ENCODE results near the gene PKIB.
A peak's percentile ranks its signal among the peaks of the same experiment; 100 is the strongest.
"Not testable (repeated sequence)": the region's sequence is repeated elsewhere in the genome, so short reads cannot be mapped to it uniquely, and the experiment has no call there.

The PKIB gene, protein sequence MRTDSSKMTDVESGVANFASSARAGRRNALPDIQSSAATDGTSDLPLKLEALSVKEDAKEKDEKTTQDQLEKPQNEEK

DNA sequence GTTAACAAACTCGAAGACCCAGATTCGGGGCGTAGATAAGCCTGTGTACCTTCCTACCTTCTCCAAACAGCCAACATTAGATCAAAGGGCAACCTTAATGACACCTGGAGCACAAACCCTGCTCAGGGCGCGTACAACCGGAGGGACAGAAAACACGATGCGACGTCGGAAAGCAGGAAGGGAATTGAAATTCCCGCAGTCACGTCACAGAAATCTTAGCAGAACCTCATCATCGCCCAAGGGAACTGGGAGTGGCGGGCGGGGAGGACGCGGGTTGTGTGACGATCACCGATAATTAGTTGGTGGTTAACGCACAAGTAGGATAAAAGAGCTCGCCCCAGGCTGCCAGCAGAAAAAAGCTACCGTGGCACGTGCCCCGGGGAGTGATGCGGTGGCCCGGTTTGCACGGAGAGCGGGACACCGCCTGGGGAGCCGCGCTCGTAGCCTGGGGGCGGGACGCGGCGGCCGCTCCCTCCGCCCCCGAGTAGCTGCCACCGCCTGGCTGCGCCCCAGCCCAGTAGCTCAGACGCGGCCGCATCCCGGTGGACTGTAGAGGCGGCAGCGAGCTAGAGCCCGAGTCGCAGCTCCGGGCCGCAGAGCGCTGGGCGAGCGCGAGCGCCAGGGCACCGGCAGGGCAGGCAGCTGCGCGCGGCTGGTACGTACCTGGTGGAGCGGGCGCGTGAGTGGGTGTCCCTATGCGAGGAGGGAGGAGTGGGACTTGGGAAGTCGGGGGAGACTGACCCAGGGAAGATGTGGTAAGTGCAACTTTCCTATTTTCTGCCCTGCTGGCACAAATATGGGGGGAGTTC, at the start of gene PKIB:
Gene PKIB, plus strand, starts transcription at position 525 of the 809 bp plus-strand sequence. CDS start 107,390 bp downstream, outside the sequence.
- DNase-seq: peak; percentile 55 to 57
- TF ChIP-seq POLR2A (IDR thresholded peaks at IDR 0.05; ENCODE audit: low read length): no peak
- TF ChIP-seq GATA1 (IDR thresholded peaks at IDR 0.05; ENCODE audit: low read depth, low read length): no peak

DNA sequence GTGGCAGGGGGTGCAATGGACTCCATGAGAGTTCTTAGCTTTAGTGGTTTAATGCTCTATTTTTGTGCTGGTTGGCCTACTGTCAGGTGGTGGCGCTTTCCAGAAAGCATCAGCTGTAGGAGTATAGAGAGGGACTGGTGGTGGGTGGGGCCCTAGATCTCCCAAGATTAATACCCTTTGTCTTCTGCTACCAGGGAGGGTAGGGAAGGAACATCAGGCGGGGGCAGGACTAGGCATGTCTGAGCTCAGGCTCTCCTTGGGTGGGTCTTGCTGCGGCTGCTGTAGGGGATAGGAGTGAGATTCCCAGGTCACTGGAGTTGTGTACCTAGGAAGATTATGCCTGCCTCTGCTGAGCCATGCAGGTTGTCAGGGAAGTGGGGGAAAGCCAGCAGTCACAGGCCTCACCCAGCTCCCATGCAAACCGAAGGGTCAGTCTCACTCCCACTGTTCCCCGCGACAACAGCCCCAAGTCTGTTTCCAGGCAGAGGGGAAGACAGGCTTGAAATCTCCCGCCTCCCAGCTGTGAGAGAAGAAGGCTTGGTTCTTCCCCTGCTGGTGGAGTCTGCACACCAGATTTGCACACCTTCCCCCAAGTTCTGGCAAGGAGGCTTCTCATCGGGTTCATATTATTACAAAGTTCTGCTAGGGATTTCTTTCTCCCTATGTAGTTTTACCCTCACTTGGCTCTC, 46.7 kb upstream of the PKIB start:
- DNase-seq: no peak
- TF ChIP-seq GATA1 (IDR thresholded peaks at IDR 0.05; ENCODE audit: low read depth, low read length) (no peak), POLR2A (IDR thresholded peaks at IDR 0.05; ENCODE audit: low read length) (no peak)

DNA sequence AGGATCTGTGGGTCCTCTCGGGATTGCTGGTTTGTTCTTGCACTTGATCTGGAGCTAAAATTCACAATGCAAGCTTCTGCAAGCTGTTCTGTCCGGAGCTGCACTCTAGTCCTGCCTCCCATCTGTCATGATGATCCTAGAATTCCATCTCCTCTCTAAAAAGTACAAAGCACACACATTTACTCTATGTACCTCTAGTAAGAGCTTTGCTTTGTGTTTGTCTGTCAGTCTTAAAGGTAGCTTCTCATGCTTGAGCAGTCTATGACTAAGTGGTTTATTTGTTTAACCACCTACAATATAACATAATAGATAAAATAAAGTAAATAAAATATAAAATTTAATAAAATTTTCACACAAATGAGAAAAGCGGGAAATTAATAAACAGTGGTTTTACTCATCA, 46.0 kb upstream of the PKIB start:
- DNase-seq: no peak
- TF ChIP-seq GATA1 (IDR thresholded peaks at IDR 0.05; ENCODE audit: low read depth, low read length) (no peak), POLR2A (IDR thresholded peaks at IDR 0.05; ENCODE audit: low read length) (no peak)

DNA sequence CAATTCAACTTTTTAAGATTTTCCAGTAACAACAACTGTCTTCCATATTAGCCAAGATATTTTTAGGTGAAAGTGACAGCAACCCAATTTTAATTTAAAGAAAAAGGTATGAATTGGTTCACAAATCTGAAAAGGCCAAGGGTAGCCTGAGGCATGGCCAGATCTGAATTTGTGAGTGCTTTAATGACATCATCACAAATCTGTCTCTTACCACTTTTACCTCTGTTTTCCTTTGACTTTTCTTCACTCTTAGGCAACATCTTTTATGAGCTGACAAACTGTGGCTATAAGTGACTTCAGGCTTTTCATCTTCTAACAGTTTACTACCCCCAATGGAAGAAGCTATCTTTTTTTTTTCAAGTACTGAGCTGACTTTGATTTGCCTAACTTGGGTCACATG, 44.5 kb upstream of the PKIB start:
- TF ChIP-seq GATA1 (IDR thresholded peaks at IDR 0.05; ENCODE audit: low read depth, low read length) (no peak), POLR2A (IDR thresholded peaks at IDR 0.05; ENCODE audit: low read length) (no peak)

DNA sequence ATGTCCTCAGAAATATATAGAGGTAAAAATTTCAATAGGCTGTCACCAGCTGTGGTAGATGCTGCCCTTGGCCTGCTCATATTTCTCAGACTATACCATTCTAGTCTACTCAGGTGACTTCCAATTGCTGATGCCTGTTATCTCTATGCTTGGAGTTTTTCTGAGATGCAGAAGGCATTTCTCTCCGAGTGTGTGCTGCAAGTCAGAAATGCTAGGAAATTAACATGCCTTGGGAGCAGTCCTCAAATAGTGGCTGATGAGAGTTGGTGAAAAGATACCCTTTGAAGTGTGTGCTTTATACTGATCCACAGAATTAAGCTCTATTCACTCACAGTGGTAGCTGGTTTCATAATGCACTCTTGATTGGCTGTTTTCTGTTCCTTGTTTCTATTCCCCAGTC, 43.2 kb upstream of the PKIB start:
- no peak for TF ChIP-seq GATA1 (IDR thresholded peaks at IDR 0.05; ENCODE audit: low read depth, low read length)
- no peak for DNase-seq

More for the DNA sequence above, 44.5 kb upstream of the PKIB start:
- DNase-seq: no peak

DNA sequence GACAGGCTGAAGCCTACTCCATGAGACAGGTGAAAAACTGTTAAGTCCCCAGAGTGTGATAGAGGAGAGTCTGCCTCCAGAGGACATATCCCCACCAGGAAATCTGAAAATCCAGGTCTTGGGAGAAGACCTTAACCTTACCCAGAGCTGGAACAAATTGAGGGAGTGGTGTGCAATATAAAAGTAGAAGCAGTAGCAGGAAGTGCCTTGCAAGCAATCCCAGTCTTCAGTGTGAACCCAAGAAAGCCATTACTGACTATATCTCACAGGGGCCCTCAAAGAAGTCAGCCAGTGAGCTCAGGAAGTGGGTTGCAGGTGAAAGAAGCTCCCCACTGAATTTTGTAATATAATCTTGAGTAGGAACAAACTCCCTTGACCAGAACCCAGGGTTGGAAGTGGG, 41.9 kb upstream of the PKIB start:
- TF ChIP-seq GATA1 (IDR thresholded peaks at IDR 0.05; ENCODE audit: low read depth, low read length) (no peak), POLR2A (IDR thresholded peaks at IDR 0.05; ENCODE audit: low read length) (no peak)

DNA sequence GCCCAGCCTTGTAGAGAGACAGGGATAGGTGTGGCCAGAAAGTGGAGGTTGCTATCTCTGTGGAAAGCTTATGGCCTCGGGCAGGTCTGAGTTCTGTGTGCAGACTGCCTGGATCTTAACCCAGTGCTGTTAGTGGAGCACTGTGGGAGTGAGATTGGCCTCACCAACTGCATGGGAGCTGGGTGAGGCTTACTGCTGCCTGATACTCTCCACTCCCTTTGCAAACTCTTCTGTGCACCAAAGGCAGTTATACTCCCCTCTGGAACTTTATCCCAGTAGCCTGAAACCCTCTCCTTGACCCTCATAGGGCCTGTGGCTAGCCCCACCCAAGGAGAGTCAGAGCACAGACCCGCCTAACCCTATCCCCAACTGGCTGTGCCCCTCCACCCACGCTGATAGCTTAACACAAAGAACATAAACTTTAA, 41.4 kb upstream of the PKIB start:
- TF ChIP-seq POLR2A (IDR thresholded peaks at IDR 0.05; ENCODE audit: low read length) (no peak), GATA1 (IDR thresholded peaks at IDR 0.05; ENCODE audit: low read depth, low read length) (no peak)
- no peak for DNase-seq

More for the DNA sequence above, 41.9 kb upstream of the PKIB start:
- no peak for DNase-seq

DNA sequence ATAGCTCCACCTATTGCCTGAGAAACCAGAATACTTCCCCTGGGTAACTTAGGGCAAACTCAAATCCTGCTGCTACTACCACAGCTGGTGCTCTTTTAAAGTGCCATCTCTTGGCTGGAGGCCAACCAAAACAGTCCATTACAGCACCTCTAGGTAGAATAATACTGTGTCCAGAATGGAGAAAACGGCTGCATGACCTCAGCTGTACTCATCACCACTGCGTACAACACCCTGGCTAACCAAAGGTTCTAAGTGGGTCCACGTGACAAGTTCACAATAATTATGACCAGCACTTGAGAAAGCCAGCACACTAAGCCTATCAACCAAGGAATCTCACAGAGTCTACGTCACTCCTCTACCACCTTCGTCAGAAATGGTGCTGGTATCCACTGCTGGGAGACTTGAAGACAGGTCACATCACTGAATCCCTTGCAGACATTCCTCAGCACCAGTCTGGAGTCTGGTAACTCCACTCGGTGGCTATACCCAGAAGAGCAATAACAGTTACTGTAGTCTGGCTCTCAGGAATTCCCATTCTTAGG, 40.9 kb upstream of the PKIB start:
- TF ChIP-seq POLR2A (IDR thresholded peaks at IDR 0.05; ENCODE audit: low read length): no peak
- no peak for TF ChIP-seq GATA1 (IDR thresholded peaks at IDR 0.05; ENCODE audit: low read depth, low read length)
- DNase-seq: no peak

DNA sequence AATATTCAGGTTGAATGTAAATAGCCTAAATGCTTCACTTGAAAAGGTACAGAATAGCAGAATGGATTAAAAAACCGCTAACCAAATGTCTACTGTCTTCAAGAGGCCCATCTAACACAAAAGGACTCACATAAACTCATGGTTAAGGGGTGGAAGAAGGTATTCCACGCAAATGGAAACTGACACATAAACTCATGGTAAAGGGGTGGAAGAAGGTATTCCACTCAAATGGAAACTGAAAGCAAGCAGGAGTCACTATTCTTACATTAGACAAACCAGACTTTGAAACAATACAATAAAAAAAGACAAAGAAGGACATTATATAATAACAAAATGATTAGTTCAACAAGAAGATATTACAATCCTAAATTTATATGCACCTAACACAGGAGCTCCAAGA, 38.3 kb upstream of the PKIB start:
- no peak for DNase-seq

DNA sequence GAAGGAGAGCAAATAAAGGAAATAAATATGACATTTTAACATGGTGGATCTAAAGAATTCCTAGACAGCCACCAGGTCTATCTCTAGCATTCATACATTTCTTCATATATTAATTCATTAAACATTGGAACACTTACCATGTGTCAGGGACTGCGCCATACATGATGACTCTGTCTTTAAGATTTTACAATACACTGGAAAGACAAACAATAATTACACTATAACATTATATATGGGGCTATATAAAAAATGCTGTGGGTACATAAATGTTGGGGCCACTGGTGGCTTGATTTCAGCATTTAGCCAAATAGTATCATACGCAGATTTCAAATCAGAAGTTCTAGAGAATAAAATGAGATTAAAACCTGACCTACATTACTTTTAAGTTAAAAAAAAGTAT, 33.3 kb upstream of the PKIB start:
- DNase-seq: no peak
- no peak for TF ChIP-seq POLR2A (IDR thresholded peaks at IDR 0.05; ENCODE audit: low read length)

More for the DNA sequence above, 38.3 kb upstream of the PKIB start:
- TF ChIP-seq POLR2A (IDR thresholded peaks at IDR 0.05; ENCODE audit: low read length) (no peak), GATA1 (IDR thresholded peaks at IDR 0.05; ENCODE audit: low read depth, low read length) (no peak)

DNA sequence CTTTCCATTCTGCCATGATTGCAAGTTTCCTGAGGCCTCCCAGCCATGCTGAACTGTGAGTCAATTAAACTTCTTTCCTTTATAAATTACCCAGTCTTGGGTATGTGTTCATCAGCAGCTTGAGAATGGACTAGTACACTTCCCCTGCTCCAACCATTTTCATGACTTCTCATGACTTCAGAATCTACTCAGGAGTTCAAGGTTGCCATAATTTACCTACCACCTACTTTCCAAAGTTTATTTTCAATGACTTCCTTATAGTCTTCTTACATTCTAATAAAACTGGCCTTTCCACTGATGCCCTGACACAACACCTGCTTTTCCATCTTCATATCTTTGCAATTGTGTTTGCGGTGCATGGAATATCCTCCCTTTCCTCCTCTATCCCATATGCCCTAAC, 31.2 kb upstream of the PKIB start:
- DNase-seq: no peak
- TF ChIP-seq POLR2A (IDR thresholded peaks at IDR 0.05; ENCODE audit: low read length) (no peak), GATA1 (IDR thresholded peaks at IDR 0.05; ENCODE audit: low read depth, low read length) (no peak)

DNA sequence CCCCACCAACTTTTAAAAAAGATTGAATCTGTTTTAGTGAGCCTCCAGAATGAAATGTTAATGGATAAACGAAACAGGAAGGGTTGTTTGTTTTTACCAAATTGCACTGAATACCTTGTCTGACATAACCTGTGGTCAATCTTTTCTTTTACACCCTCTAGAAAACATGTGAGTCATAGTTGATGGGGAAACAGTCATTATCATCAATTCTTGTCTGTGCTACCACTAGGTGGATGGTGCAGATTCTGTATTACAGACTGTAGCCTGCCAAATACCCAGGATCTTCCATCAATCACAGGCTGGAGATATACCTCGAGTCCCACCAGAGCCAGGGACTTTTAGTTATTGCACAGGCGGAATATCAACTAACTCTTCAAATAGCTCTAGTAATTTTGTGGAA, 29.5 kb upstream of the PKIB start:
- DNase-seq: no peak
- TF ChIP-seq GATA1 (IDR thresholded peaks at IDR 0.05; ENCODE audit: low read depth, low read length): no peak
- no peak for TF ChIP-seq POLR2A (IDR thresholded peaks at IDR 0.05; ENCODE audit: low read length)

DNA sequence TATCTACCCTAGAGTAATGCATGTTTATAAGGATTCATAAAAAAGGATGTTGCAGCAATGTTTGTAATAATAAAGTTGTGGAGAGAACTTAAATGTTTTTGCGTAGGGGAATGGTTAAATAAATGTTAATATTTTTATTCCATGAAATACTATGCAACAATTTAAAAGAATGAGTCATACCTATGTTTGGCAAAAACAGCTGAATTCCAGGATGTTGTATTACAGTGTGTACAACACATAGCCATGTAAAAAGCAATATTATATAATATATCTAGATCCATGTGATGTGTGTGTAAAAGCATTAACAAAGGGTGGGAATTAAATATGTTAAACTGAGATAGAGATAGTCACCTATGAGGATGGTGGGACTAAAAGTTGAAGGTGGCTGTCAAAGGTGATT, 21.1 kb upstream of the PKIB start:
- TF ChIP-seq GATA1 (IDR thresholded peaks at IDR 0.05; ENCODE audit: low read depth, low read length): no peak
- TF ChIP-seq POLR2A (IDR thresholded peaks at IDR 0.05; ENCODE audit: low read length): no peak
- DNase-seq: no peak

DNA sequence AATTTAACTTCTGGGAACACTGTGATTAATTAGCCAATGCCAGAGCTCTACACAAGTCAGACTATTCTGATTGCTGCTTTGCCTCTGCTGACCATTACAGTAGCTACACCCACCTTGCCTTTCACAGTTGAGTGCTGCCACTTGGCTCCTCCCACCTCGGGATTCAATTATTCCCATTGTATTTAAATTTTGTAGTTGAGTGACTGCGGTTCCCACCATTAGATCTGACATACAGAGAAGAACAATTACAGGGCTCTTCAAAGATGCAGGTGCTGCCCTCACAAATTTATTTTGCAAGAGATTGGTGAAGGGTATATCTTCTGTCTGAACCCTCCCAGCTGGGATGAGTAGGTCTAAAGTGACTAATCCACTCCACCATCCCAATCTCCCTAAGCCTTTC, 11.9 kb upstream of the PKIB start:
- not testable (repeated sequence) for DNase-seq

DNA sequence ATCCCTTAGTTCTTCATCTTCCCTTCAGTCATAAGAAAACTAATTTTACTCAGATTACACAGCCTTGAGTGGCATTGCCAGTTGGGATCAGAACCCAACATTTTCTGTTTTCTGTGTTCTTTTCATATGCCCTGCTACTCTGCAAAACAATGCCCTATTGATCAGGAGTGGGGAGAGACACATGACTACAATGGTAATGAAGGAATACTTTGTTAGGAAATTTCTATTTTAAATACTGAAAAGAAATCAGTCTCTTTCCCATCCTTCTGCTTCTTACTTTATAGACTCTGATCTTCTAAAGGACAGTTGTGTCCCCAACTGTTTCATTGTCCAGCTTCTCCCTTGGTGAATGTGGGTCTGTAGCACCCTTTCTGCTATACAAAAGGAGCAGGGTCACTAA, 5.5 kb upstream of the PKIB start:
- no peak for DNase-seq
- TF ChIP-seq GATA1 (IDR thresholded peaks at IDR 0.05; ENCODE audit: low read depth, low read length): no peak
- no peak for TF ChIP-seq POLR2A (IDR thresholded peaks at IDR 0.05; ENCODE audit: low read length)

All from erythroblast (primary cell).